ENCODE results near the gene SPPL2C. TPM values are rescaled to one million over a fixed set of nuclear protein-coding genes. Genes with fewer than 3 reads are reported as not detected.

The SPPL2C gene
- total RNA-seq, 1 experiment from 2014 or later, result not detected

GRCh38 chr17:45877467-45877866 lies 32.8 kb downstream of the SPPL2C start:
- Mint-ChIP-seq H3K9me3 (peaks cover 6% of the 10 kb centered on the region; the same call in 1 of the 2 replicates), H3K4me3 (no peak overlapping the region), H3K27me3 (ENCODE audit: low read depth) (peaks cover 20% of the 10 kb centered on the region), H3K36me3 (no peaks in the 10 kb centered on the region), H3K4me1 (peaks cover 2% of the 10 kb centered on the region), H3K27ac (no peak overlapping the region)
- ChIA-PET POLR2A (no interaction called here), CTCF (interaction anchor here (1.2 to 1.5 kb wide), 2 partner anchors 17 to 93 kb away, joined by 3 to 4 read pairs; partner anchors contain the start of genes CRHR1 and MAPT)
- TF ChIP-seq AFF4 (CRISPR knock-in tag; IDR thresholded peaks at IDR 0.05; ENCODE audit: borderline replicate concordance) (no peak), MYBL2 (CRISPR knock-in tag; IDR thresholded peaks at IDR 0.05) (no peak), STAT6 (CRISPR knock-in tag; conservative IDR thresholded peaks at IDR 0.05; ENCODE audit: low read depth) (no peak), NFATC4 (CRISPR knock-in tag; IDR thresholded peaks at IDR 0.05) (no peak), ZBTB43 (CRISPR knock-in tag; IDR thresholded peaks at IDR 0.05) (no peak), GTF2I (CRISPR knock-in tag; conservative IDR thresholded peaks at IDR 0.05) (peak; percentile 80; the same call in 1 of the 2 replicates)
- ATAC-seq (no peak), DNase-seq (ENCODE audit: low spot score) (no peak)

- no peak for DNase-seq (ENCODE audit: low spot score)
- POLR2A ChIA-PET, result no interaction called here
- Mint-ChIP-seq H3K9me3 (no peaks in the 10 kb centered on the region), H3K36me3 (no peaks in the 10 kb centered on the region), H3K4me3 (no peak overlapping the region), H3K27ac (no peak overlapping the region), H3K4me1 (no peaks in the 10 kb centered on the region), H3K27me3 (ENCODE audit: low read depth) (peaks cover 19% of the 10 kb centered on the region)
- CTCF ChIA-PET, result no interaction called here
- no peak for TF ChIP-seq IRF2 (CRISPR knock-in tag; IDR thresholded peaks at IDR 0.05; ENCODE audit: borderline replicate concordance, low read depth)
- TF ChIP-seq NFATC4 (CRISPR knock-in tag; IDR thresholded peaks at IDR 0.05), result no peak
- TF ChIP-seq MXD4 (CRISPR knock-in tag; IDR thresholded peaks at IDR 0.05; ENCODE audit: borderline replicate concordance), result no peak
- no peak for TF ChIP-seq GRHL2 (CRISPR knock-in tag; IDR thresholded peaks at IDR 0.05; ENCODE audit: insufficient replicate concordance, severe bottlenecking)
- TF ChIP-seq CBFB (CRISPR knock-in tag; IDR thresholded peaks at IDR 0.05; ENCODE audit: low read depth), result no peak
- TF ChIP-seq ZNF425 (CRISPR knock-in tag; conservative IDR thresholded peaks at IDR 0.05), result no peak
- no peak for TF ChIP-seq RELA (CRISPR knock-in tag; IDR thresholded peaks at IDR 0.05; ENCODE audit: borderline replicate concordance)
- TF ChIP-seq EMX1 (CRISPR knock-in tag; IDR thresholded peaks at IDR 0.05), result no peak
- TF ChIP-seq TCF7 (CRISPR knock-in tag; IDR thresholded peaks at IDR 0.05; ENCODE audit: low read depth), result no peak
- TF ChIP-seq TP53 (CRISPR knock-in tag; IDR thresholded peaks at IDR 0.05), result no peak
- no peak for TF ChIP-seq ZNF232 (CRISPR knock-in tag; IDR thresholded peaks at IDR 0.05)
- TF ChIP-seq JUN (CRISPR knock-in tag; IDR thresholded peaks at IDR 0.05), result no peak
- no peak for TF ChIP-seq FOXP1 (CRISPR knock-in tag; IDR thresholded peaks at IDR 0.05; ENCODE audit: borderline replicate concordance)
- no peak for TF ChIP-seq MLX (CRISPR knock-in tag; IDR thresholded peaks at IDR 0.05)
- no peak for TF ChIP-seq GABPB1 (CRISPR knock-in tag; IDR thresholded peaks at IDR 0.05)
- no peak for TF ChIP-seq FOXK1 (CRISPR knock-in tag; IDR thresholded peaks at IDR 0.05)
- ATAC-seq, result no peak
Measured at GRCh38 chr17:45883063-45883462, 38.4 kb downstream of the SPPL2C start.
